ENCODE data around the gene RBP7. TPM values are rescaled to one million over a fixed set of nuclear protein-coding genes. Genes with fewer than 3 reads are reported as not detected.

The RBP7 gene
- total and polyA plus RNA-seq, 2 donors (not counting 3 experiments of a cell fraction or from before 2014, with no cell fraction given), result not detected

- H3K4me2 ChIP-seq (ENCODE audit: insufficient read depth, low read length), result no peak overlapping the region
- ChIA-PET CTCF (interaction anchor here (0.5 to 0.7 kb wide), 2 partner anchors 39 to 164 kb away, joined by 3 to 4 read pairs; no protein-coding TSS in a partner anchor), POLR2A (no interaction called here)
- no peak overlapping the region for H3K9ac ChIP-seq (replicated peaks; ENCODE audit: extremely low read depth, insufficient read depth, low read length)
- no peaks in the 10 kb centered on the region for H3K79me2 ChIP-seq (ENCODE audit: control insufficient read depth, insufficient read depth, low read length)
- H3K4me1 ChIP-seq (ENCODE audit: control insufficient read depth, extremely low read depth, insufficient read depth, low read length), result peaks cover 16% of the 10 kb centered on the region
- H3K4me3 ChIP-seq (replicated peaks in 1 of 3; ENCODE audit: insufficient read depth in 1 of 3, low read depth in 1 of 3, low read length in 3 of 3), result no peak overlapping the region
- dilution Hi-C loops (cut with MboI; ENCODE audit: extremely low pct_ligation_motif_present, low sequenced_read_pairs) (no loop called here), intact Hi-C loops (cut with micrococcal nuclease) (no loop called here)
- BruUV-seq (replicated peaks), result no TSS peak
- no peaks in the 10 kb centered on the region for H3K36me3 ChIP-seq (ENCODE audit: control insufficient read depth in 2 of 2, extremely low read depth in 1 of 2, insufficient read depth in 2 of 2, low read length in 2 of 2)
- no peak overlapping the region for H2AFZ ChIP-seq (ENCODE audit: low read depth, low read length)
- H3K27me3 ChIP-seq (ENCODE audit: control insufficient read depth in 2 of 2, insufficient read depth in 2 of 2, low read length in 2 of 2), result peaks cover 8 to 15% of the 10 kb centered on the region in 2 experiments
- H3K9me3 ChIP-seq (replicated peaks; ENCODE audit: control insufficient read depth, insufficient read depth, low read length), result no peaks in the 10 kb centered on the region
- H3K27ac ChIP-seq (ENCODE audit: insufficient read depth, low read depth, low read length), result no peak overlapping the region
- TF ChIP-seq POLR2A (IDR thresholded peaks at IDR 0.05; ENCODE audit: low read depth, low read length), result no peak
- no peak for TF ChIP-seq CTCF (IDR thresholded peaks at IDR 0.05; ENCODE audit: extremely low read depth in 1 of 2, insufficient read depth in 1 of 2, low read depth in 1 of 2, low read length in 2 of 2)
- TF ChIP-seq MYC (IDR thresholded peaks at IDR 0.05; ENCODE audit: low read depth, low read length), result no peak
- no peak for TF ChIP-seq EZH2 (IDR thresholded peaks at IDR 0.05; ENCODE audit: borderline replicate concordance, low read depth, low read length, severe bottlenecking)
- TF ChIP-seq GATA2 (IDR thresholded peaks at IDR 0.05; ENCODE audit: insufficient read depth, insufficient read length, low read depth, low read length), result no peak
- no peak for TF ChIP-seq POLR2AphosphoS5 (IDR thresholded peaks at IDR 0.05; ENCODE audit: insufficient read depth, low read depth, low read length)
- TF ChIP-seq FOS (IDR thresholded peaks at IDR 0.05; ENCODE audit: borderline replicate concordance, insufficient read depth, low read length), result no peak
- no peak for TF ChIP-seq JUN (IDR thresholded peaks at IDR 0.05; ENCODE audit: borderline replicate concordance, insufficient read depth, insufficient read length, low read depth)
- TF ChIP-seq MAX (IDR thresholded peaks at IDR 0.05; ENCODE audit: insufficient read depth, insufficient read length), result no peak
- FAIRE-seq (no peak), DNase-seq (ENCODE audit: low read depth, low spot score) (no peak)
- no peaks in the 10 kb centered on the region for H4K20me1 ChIP-seq (replicated peaks; ENCODE audit: control insufficient read depth, extremely low read depth, insufficient read depth, low read length)
- H3K9me1 ChIP-seq (replicated peaks; ENCODE audit: control insufficient read depth, extremely low read depth, insufficient read depth, low read length), result no peaks in the 10 kb centered on the region
Measured at GRCh38 chr1:9989773-9990172, 7.3 kb upstream of the RBP7 start.

Data from endothelial cell of umbilical vein (primary cell).